ENCODE measurements around the gene LAPTM5. TPM values are rescaled to one million over a fixed set of nuclear protein-coding genes. Genes with fewer than 3 reads are reported as not detected.

The LAPTM5 gene
- total RNA-seq, 1 experiment from 2014 or later: not detected

DNA sequence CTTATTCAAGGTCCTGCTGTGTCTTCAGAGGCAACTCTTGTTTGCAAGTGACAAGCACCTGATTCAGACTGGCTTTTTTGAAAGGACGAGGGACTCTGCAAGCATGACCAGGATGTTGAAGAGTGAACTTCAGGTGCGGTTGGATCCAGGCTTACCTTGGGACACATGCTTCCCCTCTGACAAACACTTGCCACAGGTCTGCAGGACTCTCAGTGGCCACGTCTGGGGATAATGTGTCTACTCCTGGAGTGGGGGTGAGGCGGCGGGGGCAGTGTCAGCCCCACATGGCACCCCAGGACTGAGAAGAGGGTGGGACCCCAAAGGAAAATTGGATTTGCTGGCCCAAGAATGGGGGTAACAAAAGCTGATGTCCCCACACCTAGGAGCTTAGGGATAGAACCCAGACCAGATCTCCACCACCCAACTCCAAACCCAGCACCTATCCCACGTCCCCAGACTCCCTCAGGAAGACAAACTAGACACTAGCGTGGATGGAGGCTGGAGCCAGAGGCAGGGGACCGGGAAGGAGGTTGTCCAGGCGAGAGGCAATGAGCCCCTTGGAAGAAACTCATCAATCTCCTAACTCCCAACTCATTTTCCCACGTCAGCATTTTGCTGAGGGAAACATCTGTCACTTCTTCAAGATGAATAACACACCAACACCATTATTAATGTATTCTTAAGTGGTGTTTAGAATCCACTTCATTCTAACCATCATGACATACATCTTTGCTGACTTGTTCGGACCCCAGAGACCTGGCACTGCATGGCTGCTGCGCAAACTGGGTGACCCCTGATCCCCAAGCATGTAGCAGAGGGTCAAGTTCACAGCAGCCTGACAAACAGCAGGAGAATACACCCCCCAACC is 32.0 kb upstream of the LAPTM5 start:
- H4K20me1 ChIP-seq (ENCODE audit: low read length): no peaks in the 10 kb centered on the region
- ATAC-seq (no peak), DNase-seq (no peak)
- H3K27ac ChIP-seq (ENCODE audit: low read length): no peak overlapping the region
- intact Hi-C loops (cut with micrococcal nuclease): no loop called here
- CTCF ChIA-PET: no interaction called here
- TF ChIP-seq EZH2 (IDR thresholded peaks at IDR 0.05; ENCODE audit: low read length, unreplicated experiment) (no peak), EZH2phosphoT487 (IDR thresholded peaks at IDR 0.05; ENCODE audit: borderline replicate concordance, low read length) (no peak)
- TF ChIP-seq, protein P1, sequence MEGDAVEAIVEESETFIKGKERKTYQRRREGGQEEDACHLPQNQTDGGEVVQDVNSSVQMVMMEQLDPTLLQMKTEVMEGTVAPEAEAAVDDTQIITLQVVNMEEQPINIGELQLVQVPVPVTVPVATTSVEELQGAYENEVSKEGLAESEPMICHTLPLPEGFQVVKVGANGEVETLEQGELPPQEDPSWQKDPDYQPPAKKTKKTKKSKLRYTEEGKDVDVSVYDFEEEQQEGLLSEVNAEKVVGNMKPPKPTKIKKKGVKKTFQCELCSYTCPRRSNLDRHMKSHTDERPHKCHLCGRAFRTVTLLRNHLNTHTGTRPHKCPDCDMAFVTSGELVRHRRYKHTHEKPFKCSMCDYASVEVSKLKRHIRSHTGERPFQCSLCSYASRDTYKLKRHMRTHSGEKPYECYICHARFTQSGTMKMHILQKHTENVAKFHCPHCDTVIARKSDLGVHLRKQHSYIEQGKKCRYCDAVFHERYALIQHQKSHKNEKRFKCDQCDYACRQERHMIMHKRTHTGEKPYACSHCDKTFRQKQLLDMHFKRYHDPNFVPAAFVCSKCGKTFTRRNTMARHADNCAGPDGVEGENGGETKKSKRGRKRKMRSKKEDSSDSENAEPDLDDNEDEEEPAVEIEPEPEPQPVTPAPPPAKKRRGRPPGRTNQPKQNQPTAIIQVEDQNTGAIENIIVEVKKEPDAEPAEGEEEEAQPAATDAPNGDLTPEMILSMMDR (conservative IDR thresholded peaks at IDR 0.05; ENCODE audit: low read depth, low read length): no peak
- no TSS peak for BruUV-seq (replicated peaks)
- no peaks in the 10 kb centered on the region for H3K9me3 ChIP-seq (ENCODE audit: low read length)
- no peaks in the 10 kb centered on the region for H3K79me2 ChIP-seq (ENCODE audit: low read length)
- H3K4me2 ChIP-seq (ENCODE audit: low read length): no peak overlapping the region
- H3K9ac ChIP-seq (ENCODE audit: low read length): no peak overlapping the region
- no peak overlapping the region for H3K4me3 ChIP-seq (ENCODE audit: low read length)
- H3K9me2 ChIP-seq (replicated peaks; ENCODE audit: low read length): no peaks in the 10 kb centered on the region
- H3K4me1 ChIP-seq (ENCODE audit: insufficient read depth, low read length): no peaks in the 10 kb centered on the region
- 0 out of 2 replicates have a peak, but pooled peaks cover 6% of the 10 kb centered on the region for H3K27me3 ChIP-seq (ENCODE audit: low read length)
- H3F3A ChIP-seq (ENCODE audit: low read length, unreplicated experiment): no peaks in the 10 kb centered on the region
- H2AFZ ChIP-seq (ENCODE audit: low read length): no peak overlapping the region
- POLR2A ChIA-PET (ENCODE audit: unreplicated experiment): no interaction called here
- no peaks in the 10 kb centered on the region for H3K36me3 ChIP-seq (ENCODE audit: low read depth, low read length)

DNA sequence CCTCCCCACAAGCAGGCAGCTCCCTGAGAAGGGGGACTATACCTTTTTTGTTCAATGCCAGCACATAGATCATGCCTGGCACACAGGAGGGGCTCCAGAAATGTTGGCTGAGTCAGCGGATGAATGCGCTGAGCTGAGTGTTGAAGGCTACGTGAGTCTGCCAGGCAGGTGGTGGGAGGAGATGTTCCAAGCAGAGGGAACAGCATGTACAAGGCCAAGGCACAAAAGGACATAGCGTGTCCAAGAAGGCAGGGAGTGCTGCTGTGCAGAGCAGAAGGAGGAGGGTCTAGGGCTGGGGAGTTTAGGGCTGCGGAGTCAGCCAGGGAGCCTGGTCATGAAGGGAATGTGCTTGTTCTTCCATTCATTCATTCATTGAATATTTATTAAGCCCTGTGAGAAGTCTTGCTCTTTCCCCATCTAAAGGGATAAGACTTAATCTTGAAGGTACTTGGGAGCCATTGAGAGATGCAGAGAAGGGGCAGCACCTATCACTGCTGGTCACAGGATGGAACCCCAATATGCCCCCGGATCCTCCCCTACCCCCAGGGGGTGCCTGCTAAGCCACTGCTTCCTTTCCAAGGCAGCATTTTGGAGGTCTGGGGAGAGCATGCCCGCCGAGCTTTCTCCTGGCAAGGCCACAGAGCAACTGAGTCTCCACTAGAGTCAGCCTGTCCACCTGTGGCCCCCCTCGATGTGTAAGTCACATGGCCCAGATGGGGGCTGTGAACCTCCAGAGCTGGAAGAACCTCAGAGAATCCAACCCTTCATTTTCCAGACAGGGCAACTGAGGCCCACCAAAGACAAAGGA is 31.2 kb upstream of the LAPTM5 start:
- ChIA-PET CTCF (no interaction called here), POLR2A (ENCODE audit: unreplicated experiment) (no interaction called here)
- H3K9me2 ChIP-seq (replicated peaks; ENCODE audit: low read length): no peaks in the 10 kb centered on the region
- no peak for DNase-seq
- H3K4me3 ChIP-seq (ENCODE audit: low read length): no peak overlapping the region
- no peaks in the 10 kb centered on the region for H3K4me1 ChIP-seq (ENCODE audit: insufficient read depth, low read length)
- H3K27ac ChIP-seq (ENCODE audit: low read length): no peak overlapping the region
- no peaks in the 10 kb centered on the region for H3K36me3 ChIP-seq (ENCODE audit: low read depth, low read length)
- no peaks in the 10 kb centered on the region for H3K9me3 ChIP-seq (ENCODE audit: low read length)
- TF ChIP-seq, protein P1 (conservative IDR thresholded peaks at IDR 0.05; ENCODE audit: low read depth, low read length): no peak
- TF ChIP-seq EZH2 (IDR thresholded peaks at IDR 0.05; ENCODE audit: low read length, unreplicated experiment) (no peak), EZH2phosphoT487 (IDR thresholded peaks at IDR 0.05; ENCODE audit: borderline replicate concordance, low read length) (no peak)
- no peaks in the 10 kb centered on the region for H3K79me2 ChIP-seq (ENCODE audit: low read length)
- no peak overlapping the region for H3K4me2 ChIP-seq (ENCODE audit: low read length)
- H3K27me3 ChIP-seq (ENCODE audit: low read length): 0 out of 2 replicates have a peak, but pooled peaks cover 6% of the 10 kb centered on the region
- no TSS peak for BruUV-seq (replicated peaks)
- ATAC-seq: no peak
- intact Hi-C loops (cut with micrococcal nuclease): no loop called here
- no peaks in the 10 kb centered on the region for H4K20me1 ChIP-seq (ENCODE audit: low read length)
- H2AFZ ChIP-seq (ENCODE audit: low read length): no peak overlapping the region
- no peak overlapping the region for H3K9ac ChIP-seq (ENCODE audit: low read length)
- no peaks in the 10 kb centered on the region for H3F3A ChIP-seq (ENCODE audit: low read length, unreplicated experiment)

Measured in PC-3 (cell line).